ENCODE data around the gene CPEB1.

- no peak for TF ChIP-seq CTCF (conservative IDR thresholded peaks at IDR 0.05; ENCODE audit: low read depth in 2 of 2)
- no peak for TF ChIP-seq EZH2 (IDR thresholded peaks at IDR 0.05; ENCODE audit: low read depth, unreplicated experiment)
- no peak for TF ChIP-seq POLR2AphosphoS5 (IDR thresholded peaks at IDR 0.05; ENCODE audit: low read depth)
- no peak for TF ChIP-seq JUNB (IDR thresholded peaks at IDR 0.05; ENCODE audit: unreplicated experiment)
- no peak for TF ChIP-seq REST (IDR thresholded peaks at IDR 0.05; ENCODE audit: unreplicated experiment)
- no peak for TF ChIP-seq EZH2phosphoT487 (IDR thresholded peaks at IDR 0.05; ENCODE audit: unreplicated experiment)
These were observed 71.8 kb downstream of the CPEB1 start for GRCh38 chr15:82575335-82575734.
